Prostate gland (tissue), 2 donors: ENCODE results near the gene OR10Z1. TPM values are rescaled to one million over a fixed set of nuclear protein-coding genes. Genes with fewer than 3 reads are reported as not detected.

Experiments
- DNase-seq: peaks from one replicate; pipeline ENCODE4 v3.0.0-alpha.2; 2019; ENCODE audit warnings: low spot score
- H3K27ac ChIP-seq, 2 donors: fragments of 200-600 bp; sonication (generic); 2 replicates each; pipeline ENCODE4 v1.5.1; 2017 to 2019
- H3K27me3 ChIP-seq: fragments of 200-600 bp; sonication (generic); replicated peaks from 2 replicates; pipeline ENCODE4 v1.5.1; 2019; ENCODE audit not compliant: insufficient read depth
- H3K36me3 ChIP-seq, 2 donors: fragments of 200-600 bp; sonication (generic); 1 replicate in 1 of 2; 2 replicates in 1 of 2; pipeline versions ENCODE4 v1.5.1 to v1.8.1; 2017 to 2019
- H3K4me1 ChIP-seq: fragments of 200-600 bp; sonication (generic); replicated peaks from 2 replicates; pipeline ENCODE4 v1.5.1; 2019
- H3K4me3 ChIP-seq, 2 donors: fragments of 200-600 bp; sonication (generic); 2 replicates each; pipeline ENCODE4 v1.5.1; 2017 to 2019
- H3K9me3 ChIP-seq: fragments of 200-600 bp; sonication (generic); 2 replicates; pipeline ENCODE4 v1.5.1; 2017
- CTCF ChIP-seq, 4 experiments: fragments of 200-600 bp in 2 of 4; fragments of 450-650 bp in 2 of 4; sonication (generic) in 2 of 4; IDR thresholded peaks; 1 replicate in 3 of 4; 2 replicates in 1 of 4; pipeline ENCODE4 v1.5.1; 2016 to 2019; ENCODE audit warnings: antibody characterized with exemption in 4 of 4, mild to moderate bottlenecking in 2 of 4, moderate library complexity in 2 of 4
- POLR2A ChIP-seq: fragments of 450-650 bp; IDR thresholded peaks from one replicate; pipeline ENCODE4 v1.6.1; 2016; ENCODE audit warnings: antibody characterized with exemption, mild to moderate bottlenecking
- POLR2AphosphoS5 ChIP-seq: sonication (generic); formaldehyde crosslinking; IDR thresholded peaks from one replicate; pipeline ENCODE4 v1.6.1; 2017; ENCODE audit warnings: antibody characterized with exemption
- WGBS: methylation state at CpG from one replicate; pipeline ENCODE4 v1.1.5; 2018; 5-methylcytosine and 5-hydroxymethylcytosine counted together
- intact Hi-C: fragments of 100-400 bp; cut with DNase I; formaldehyde crosslinking; loops from one replicate; pipeline ENCODE4 v1.14.2; 2022
- total RNA-seq, 2 donors: library from RNA; depleted of rRNA; stranded (reverse); fragments of >200 nt; gene quantifications; one replicate each; pipeline ENCODE4 v1.1.0, GENCODE V29; 2016

OR10Z1 gene
- total RNA-seq, 2 donors from 2014 or later, result not detected

DNA sequence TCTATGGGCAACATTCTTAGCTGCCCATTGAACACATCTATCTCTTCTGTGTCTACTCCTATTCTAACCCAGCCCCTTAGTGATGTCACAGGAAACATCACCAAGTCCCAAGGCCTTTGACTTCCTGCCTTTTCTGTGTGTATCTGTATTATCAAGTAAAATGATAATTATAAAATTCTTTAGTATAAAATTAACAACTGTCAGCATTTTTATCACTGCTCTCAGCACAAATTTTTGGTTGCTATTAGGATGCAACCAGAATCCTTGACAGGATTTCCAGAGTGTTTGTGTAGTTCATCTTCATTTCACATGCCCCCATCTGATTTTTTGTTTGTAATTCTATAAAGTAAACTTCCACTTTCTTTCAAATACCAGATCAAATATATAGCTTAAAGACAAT is 33.8 kb downstream of the OR10Z1 start:
- no peaks in the 10 kb centered on the region for H3K9me3 ChIP-seq
- no peak for DNase-seq
- intact Hi-C loops, result no loop called here
- no peak overlapping the region for H3K27ac ChIP-seq
- H3K27me3 ChIP-seq, result no peaks in the 10 kb centered on the region
- no peaks in the 10 kb centered on the region for H3K36me3 ChIP-seq
- TF ChIP-seq CTCF (IDR thresholded peaks at IDR 0.05) (no peak), POLR2A (no peak), POLR2AphosphoS5 (no peak)
- H3K4me3 ChIP-seq, result no peak overlapping the region
- H3K4me1 ChIP-seq, result no peaks in the 10 kb centered on the region

- Histone ChIP-seq H3K4me3 (no peak overlapping the region), H3K27ac (no peak overlapping the region), H3K9me3 (no peaks in the 10 kb centered on the region), H3K4me1 (no peaks in the 10 kb centered on the region), H3K36me3 (no peaks in the 10 kb centered on the region), H3K27me3 (no peaks in the 10 kb centered on the region)
- WGBS, result 53% methylated on average over 2 of the region's 2 CpGs
- no peak for DNase-seq
- intact Hi-C loops, result no loop called here
- TF ChIP-seq POLR2AphosphoS5, result no peak
- no peak for TF ChIP-seq CTCF (IDR thresholded peaks at IDR 0.05)
- no peak for TF ChIP-seq POLR2A
Observed at GRCh38 chr1:158644449-158644848, 39.4 kb downstream of the OR10Z1 start.

- Histone ChIP-seq H3K9me3 (no peaks in the 10 kb centered on the region), H3K27me3 (no peaks in the 10 kb centered on the region), H3K4me3 (no peak overlapping the region), H3K27ac (no peak overlapping the region), H3K36me3 (no peaks in the 10 kb centered on the region), H3K4me1 (no peaks in the 10 kb centered on the region)
- no peak for DNase-seq
- intact Hi-C loops, result no loop called here
- WGBS, result 96% methylated on average over 1 of the region's 1 CpG
- TF ChIP-seq POLR2A (no peak), POLR2AphosphoS5 (no peak), CTCF (IDR thresholded peaks at IDR 0.05) (no peak)
Observed at GRCh38 chr1:158646465-158646864, 41.4 kb downstream of the OR10Z1 start.

DNA sequence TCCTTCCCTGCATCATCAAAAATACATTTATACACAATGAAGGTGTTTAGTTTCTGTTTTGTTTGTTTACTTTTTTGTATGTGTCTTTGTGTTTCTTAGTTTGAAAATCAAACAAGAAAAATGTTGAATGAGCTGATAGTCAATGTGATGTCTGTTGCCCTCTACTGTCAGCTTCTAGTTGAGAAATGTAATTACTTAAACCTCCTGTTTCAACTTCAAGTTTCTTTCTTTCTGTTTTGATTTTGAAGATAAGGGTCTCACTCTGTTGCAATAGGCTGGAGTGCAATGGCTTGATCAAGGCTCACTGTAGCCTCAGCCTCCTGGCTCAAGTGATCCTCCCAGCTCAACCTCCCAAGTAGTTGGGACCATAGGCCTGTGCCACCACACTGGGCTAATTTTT is 44.0 kb downstream of the OR10Z1 start:
- TF ChIP-seq CTCF (IDR thresholded peaks at IDR 0.05) (no peak), POLR2AphosphoS5 (no peak)
- no peaks in the 10 kb centered on the region for H3K36me3 ChIP-seq
- H3K4me3 ChIP-seq, result no peak overlapping the region
- no peak overlapping the region for H3K27ac ChIP-seq
- intact Hi-C loops, result no loop called here
- no peaks in the 10 kb centered on the region for H3K4me1 ChIP-seq
- no peaks in the 10 kb centered on the region for H3K9me3 ChIP-seq
- no peaks in the 10 kb centered on the region for H3K27me3 ChIP-seq
- DNase-seq, result no peak

DNA sequence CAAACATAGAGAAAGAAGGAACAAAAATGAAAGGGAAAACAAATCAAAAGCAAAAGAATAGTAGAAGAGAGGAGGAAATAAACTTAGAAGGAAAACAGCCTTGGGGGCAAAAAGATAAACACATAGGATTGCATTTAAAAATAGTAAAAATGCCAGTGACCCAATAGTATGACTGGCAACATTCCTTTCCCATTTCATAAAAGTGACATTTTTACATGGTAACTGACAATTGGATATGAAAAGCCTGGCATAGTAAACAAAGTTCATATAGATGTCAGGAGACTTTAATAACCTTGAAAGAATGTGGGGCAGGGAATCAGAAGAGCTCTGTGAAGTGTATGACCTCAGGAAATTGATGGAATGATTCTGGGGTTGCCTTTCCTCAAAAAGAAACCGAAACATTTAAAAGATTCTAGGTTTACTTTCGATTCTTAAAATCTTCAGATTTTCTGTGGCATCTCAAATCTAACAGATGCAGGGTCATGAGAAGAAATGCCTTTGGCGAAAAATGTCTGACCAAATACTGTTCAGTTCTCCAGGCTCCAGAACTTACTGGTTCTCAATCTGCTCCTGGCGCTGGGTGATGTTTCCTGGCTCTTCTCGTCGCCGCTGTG is 47.8 kb downstream of the OR10Z1 start:
- H3K4me3 ChIP-seq, result no peak overlapping the region
- intact Hi-C loops, result no loop called here
- DNase-seq, result no peak
- no peaks in the 10 kb centered on the region for H3K27me3 ChIP-seq
- TF ChIP-seq POLR2AphosphoS5 (no peak), CTCF (IDR thresholded peaks at IDR 0.05) (no peak), POLR2A (no peak)
- H3K4me1 ChIP-seq, result no peaks in the 10 kb centered on the region
- H3K27ac ChIP-seq, result no peak overlapping the region
- 80% methylated on average over 7 of the region's 7 CpGs for WGBS
- H3K9me3 ChIP-seq, result no peaks in the 10 kb centered on the region
- H3K36me3 ChIP-seq, result no peaks in the 10 kb centered on the region
